Small intestine (tissue), 7 donors: Measurements from ENCODE around the gene MYO18A. TPM values are rescaled to one million over a fixed set of nuclear protein-coding genes. Genes with fewer than 3 reads are reported as not detected.
A peak's percentile ranks its signal among the peaks of the same experiment; 100 is the strongest.

Source experiments
- DNase-seq, 2 donors: peaks; one replicate each; pipeline versions ENCODE4 v3.0.0 to v3.0.0-alpha.2; 2013
- FAIRE-seq: peaks from 2 replicates; lab custom pipeline; 2012; peaks lifted over from hg19 to GRCh38; lab: Jason Lieb, UNC
- H3K27ac ChIP-seq, 3 donors: one replicate each; pipeline ENCODE4 v1.5.1; 2013; ENCODE audit warnings: low read length in 2 of 3, mild to moderate bottlenecking in 2 of 3, control low read depth in 1 of 3, inconsistent platforms in 1 of 3, low read depth in 1 of 3, moderate library complexity in 1 of 3
- H3K27me3 ChIP-seq, 3 donors: one replicate each; pipeline ENCODE4 v1.6.1; 2013; ENCODE audit warnings: low read length in 3 of 3, inconsistent platforms in 1 of 3; ENCODE audit not compliant: control insufficient read depth in 3 of 3, insufficient read depth in 3 of 3
- H3K36me3 ChIP-seq, 3 donors: one replicate each; pipeline ENCODE4 v1.6.1; 2013; ENCODE audit warnings: low read length in 3 of 3, inconsistent platforms in 1 of 3, low read depth in 1 of 3, mild to moderate bottlenecking in 1 of 3, moderate library complexity in 1 of 3; ENCODE audit not compliant: control insufficient read depth in 3 of 3, insufficient read depth in 2 of 3
- H3K4me1 ChIP-seq, 3 donors: one replicate each; pipeline ENCODE4 v1.6.1; 2013; ENCODE audit warnings: low read length in 2 of 3, inconsistent platforms in 1 of 3, low read depth in 1 of 3, mild to moderate bottlenecking in 1 of 3, moderate library complexity in 1 of 3; ENCODE audit not compliant: control insufficient read depth in 3 of 3, insufficient read depth in 2 of 3
- H3K4me3 ChIP-seq, 3 donors: one replicate each; pipeline ENCODE4 v1.5.1; 2013; ENCODE audit warnings: low read length in 3 of 3, control low read depth in 1 of 3, inconsistent platforms in 1 of 3, low read depth in 1 of 3, mild to moderate bottlenecking in 1 of 3, moderate library complexity in 1 of 3
- H3K9me3 ChIP-seq, 2 donors: one replicate each; pipeline ENCODE4 v1.6.1; 2013; ENCODE audit warnings: low read depth in 1 of 2, low read length in 1 of 2; ENCODE audit not compliant: control insufficient read depth in 2 of 2, insufficient read depth in 1 of 2
- WGBS, 3 donors: extraction: QIAGEN DNeasy Blood & Tissue Kit; methylation state at CpG; one replicate each; pipeline ENCODE4 v1.1.7; 2013; 5-methylcytosine and 5-hydroxymethylcytosine counted together
- polyA plus RNA-seq, 4 donors: library from polyadenylated mRNA; stranded (reverse) in 3 of 4; unstranded in 1 of 4; fragments of 200-250 nt in 3 of 4; fragments of 120-200 nt in 1 of 4; gene quantifications; one replicate each; pipeline versions ENCODE4 v1.2.1 to v1.2.3, GENCODE V29; 2013
- donor health status: healthy with polysubstance abuse.
- donor health status: control.
- donor health status: control.
- donor health status: Bipolar disorder and iron deficiency.
- donor health status: healthy.

The MYO18A gene
- polyA plus RNA-seq, 4 donors, result 42.9 to 66.9 (median 55.4) TPM

- Histone ChIP-seq H3K9me3 (no peaks in the 10 kb centered on the region), H3K4me3 (no peak overlapping the region), H3K36me3 (peaks cover 0 to 36% (median 2%) of the 10 kb centered on the region in 3 donors), H3K27ac (no peak overlapping the region), H3K4me1 (peaks cover 0 to 4% (median 0%) of the 10 kb centered on the region in 3 donors), H3K27me3 (no peaks in the 10 kb centered on the region)
- WGBS, 3 donors, result 75 to 88% (median 82%) methylated on average over 2 of the region's 2 CpGs
- no peak for DNase-seq
- no peak for FAIRE-seq
These were observed 107.2 kb downstream of the MYO18A start for GRCh38 chr17:29073045-29073444.

- no peak for DNase-seq
- no peaks in the 10 kb centered on the region for H3K27me3 ChIP-seq
- peaks cover 0 to 23% (median 2%) of the 10 kb centered on the region in 3 donors for H3K36me3 ChIP-seq
- peaks cover 0 to 4% (median 0%) of the 10 kb centered on the region in 3 donors for H3K4me1 ChIP-seq
- no peak overlapping the region for H3K27ac ChIP-seq
- H3K9me3 ChIP-seq, result no peaks in the 10 kb centered on the region
- WGBS, 3 donors, result 90 to 97% (median 93%) methylated on average over 1 of the region's 1 CpG
- no peak for FAIRE-seq
- H3K4me3 ChIP-seq, result no peak overlapping the region
These were observed 108.9 kb downstream of the MYO18A start for GRCh38 chr17:29071303-29071702.

- H3K27me3 ChIP-seq, result peaks cover 0 to 2% (median 0%) of the 10 kb centered on the region in 3 donors
- 47 to 73% (median 56%) methylated on average over 9 of the region's 9 CpGs for WGBS, 3 donors
- no peaks in the 10 kb centered on the region for H3K9me3 ChIP-seq
- H3K36me3 ChIP-seq, result peaks cover 0 to 21% (median 2%) of the 10 kb centered on the region in 3 donors
- H3K4me3 ChIP-seq, result no peak overlapping the region
- H3K4me1 ChIP-seq, result peaks cover 0 to 4% (median 0%) of the 10 kb centered on the region in 3 donors
- no peak overlapping the region for H3K27ac ChIP-seq
- DNase-seq (no peak), FAIRE-seq (no peak)
These were observed 109.4 kb downstream of the MYO18A start for GRCh38 chr17:29070781-29071180.

- 72 to 82% (median 78%) methylated on average over 10 of the region's 10 CpGs for WGBS, 3 donors
- no peak overlapping the region for H3K4me3 ChIP-seq
- FAIRE-seq (no peak), DNase-seq (no peak)
- peaks cover 0 to 3% (median 0%) of the 10 kb centered on the region in 3 donors for H3K27me3 ChIP-seq
- no peak overlapping the region for H3K27ac ChIP-seq
- no peaks in the 10 kb centered on the region for H3K9me3 ChIP-seq
- H3K36me3 ChIP-seq, result peaks cover 0 to 18% (median 2%) of the 10 kb centered on the region in 3 donors
- peaks cover 0 to 4% (median 0%) of the 10 kb centered on the region in 3 donors for H3K4me1 ChIP-seq
These were observed 109.9 kb downstream of the MYO18A start for GRCh38 chr17:29070308-29070707.

- Histone ChIP-seq H3K9me3 (no peaks in the 10 kb centered on the region), H3K27me3 (peaks cover 0 to 3% (median 0%) of the 10 kb centered on the region in 3 donors), H3K27ac (no peak overlapping the region), H3K4me3 (no peak overlapping the region), H3K4me1 (peaks cover 0 to 4% (median 0%) of the 10 kb centered on the region in 3 donors), H3K36me3 (peaks cover 0 to 13% (median 0%) of the 10 kb centered on the region in 3 donors)
- WGBS, 3 donors, result 30 to 57% (median 48%) methylated on average over 19 of the region's 19 CpGs
- FAIRE-seq, result no peak
- peak; percentile 52 to 58 for DNase-seq
These were observed 110.6 kb downstream of the MYO18A start for GRCh38 chr17:29069526-29070041.

- FAIRE-seq (no peak), DNase-seq (no peak)
- peaks cover 0 to 4% (median 0%) of the 10 kb centered on the region in 3 donors for H3K4me1 ChIP-seq
- no peak overlapping the region for H3K27ac ChIP-seq
- no peaks in the 10 kb centered on the region for H3K9me3 ChIP-seq
- H3K36me3 ChIP-seq, result peaks cover 0 to 5% (median 0%) of the 10 kb centered on the region in 3 donors
- 81 to 90% (median 84%) methylated on average over 10 of the region's 10 CpGs for WGBS, 3 donors
- peaks cover 0 to 3% (median 0%) of the 10 kb centered on the region in 3 donors for H3K27me3 ChIP-seq
- H3K4me3 ChIP-seq, result no peak overlapping the region
These were observed 111.4 kb downstream of the MYO18A start for GRCh38 chr17:29068818-29069217.

- DNase-seq (no peak), FAIRE-seq (no peak)
- 76 to 83% (median 78%) methylated on average over 7 of the region's 7 CpGs for WGBS, 3 donors
These were observed 113.6 kb downstream of the MYO18A start for GRCh38 chr17:29066606-29067005.

GRCh38 chr17:29066047-29066446, 114.2 kb downstream of the MYO18A start:
- DNase-seq (no peak), FAIRE-seq (no peak)
- H3K27me3 ChIP-seq, result peaks cover 0 to 3% (median 0%) of the 10 kb centered on the region in 3 donors
- H3K27ac ChIP-seq, result no peak overlapping the region
- H3K4me3 ChIP-seq, result no peak overlapping the region
- H3K36me3 ChIP-seq, result no peaks in the 10 kb centered on the region
- no peaks in the 10 kb centered on the region for H3K9me3 ChIP-seq
- H3K4me1 ChIP-seq, result peaks cover 0 to 4% (median 0%) of the 10 kb centered on the region in 3 donors
- WGBS, 3 donors, result 77 to 82% (median 78%) methylated on average over 7 of the region's 7 CpGs

More at GRCh38 chr17:29066606-29067005, 113.6 kb downstream of the MYO18A start:
- H3K4me1 ChIP-seq, result peaks cover 0 to 4% (median 0%) of the 10 kb centered on the region in 3 donors
- no peak overlapping the region for H3K4me3 ChIP-seq
- H3K36me3 ChIP-seq, result no peaks in the 10 kb centered on the region
- peaks cover 0 to 3% (median 0%) of the 10 kb centered on the region in 3 donors for H3K27me3 ChIP-seq
- H3K9me3 ChIP-seq, result no peaks in the 10 kb centered on the region
- H3K27ac ChIP-seq, result no peak overlapping the region
